Stimulated activated CD4-positive, alpha-beta T cell treated with anti-CD3 and anti-CD28 coated beads, TNF-alpha, amount 100 ng/mL, for 4 hours (primary cell): ENCODE results near the gene CCNF.
"Not testable (repeated sequence)": the region's sequence is repeated elsewhere in the genome, so short reads cannot be mapped to it uniquely, and the experiment has no call there.

Source experiments
- DNase-seq, 3 experiments: peaks; one replicate each; pipeline ENCODE4 v3.0.0-alpha.2; 2020; ENCODE audit warnings: low read depth in 3 of 3

Gene CCNF

GRCh38 chr16:2427526-2427925, 1.7 kb upstream of the CCNF start:
- no peak for DNase-seq

GRCh38 chr16:2428051-2428783, 1.0 kb upstream of the CCNF start:
- no peak for DNase-seq

GRCh38 chr16:2428784-2429033, 538 bp upstream of the CCNF start:
- no peak for DNase-seq

GRCh38 chr16:2429771-2430663, 770 bp downstream of the CCNF start:
- no peak for DNase-seq

- DNase-seq, result no peak
Observed at GRCh38 chr16:2432286-2432685, 3.0 kb downstream of the CCNF start.

GRCh38 chr16:2432801-2433505, 3.7 kb downstream of the CCNF start:
- no peak for DNase-seq

GRCh38 chr16:2435236-2435635, 6.0 kb downstream of the CCNF start:
- DNase-seq, result not testable (repeated sequence)

- DNase-seq, result no peak
Observed at GRCh38 chr16:2436110-2436509, 6.9 kb downstream of the CCNF start.

- DNase-seq, result no peak
Observed at GRCh38 chr16:2437032-2437790, 8.0 kb downstream of the CCNF start.

- DNase-seq, result no peak
Observed at GRCh38 chr16:2438121-2438520, 8.9 kb downstream of the CCNF start.

GRCh38 chr16:2439598-2439997, 10.4 kb downstream of the CCNF start:
- DNase-seq, result no peak

GRCh38 chr16:2441143-2441804, 12.0 kb downstream of the CCNF start:
- DNase-seq, result not testable (repeated sequence)

- no peak for DNase-seq
Observed at GRCh38 chr16:2443555-2443954, 14.3 kb downstream of the CCNF start.

- DNase-seq, result no peak
Observed at GRCh38 chr16:2447920-2448583, 18.8 kb downstream of the CCNF start.

- DNase-seq, result no peak
Observed at GRCh38 chr16:2449118-2449517, 19.9 kb downstream of the CCNF start.

- DNase-seq, result no peak
Observed at GRCh38 chr16:2450535-2450934, 21.3 kb downstream of the CCNF start.

GRCh38 chr16:2450975-2451381, 21.7 kb downstream of the CCNF start:
- DNase-seq, result no peak

GRCh38 chr16:2451851-2452320, 22.6 kb downstream of the CCNF start:
- DNase-seq, result no peak

- no peak for DNase-seq
Observed at GRCh38 chr16:2452650-2453049, 23.4 kb downstream of the CCNF start.

- no peak for DNase-seq
Observed at GRCh38 chr16:2455081-2455845, 26.0 kb downstream of the CCNF start.
